Upper lobe of left lung (tissue), 4 donors: ENCODE data around the gene PMPCA.

Experiments
- CTCF ChIP-seq, 6 experiments: fragments of 450-650 bp in 4 of 6; fragments of 200-600 bp in 2 of 6; sonication (generic) in 2 of 6; IDR thresholded peaks; one replicate each; pipeline ENCODE4 v1.5.1; 2016 to 2019; ENCODE audit warnings: antibody characterized with exemption in 6 of 6
- POLR2A ChIP-seq, 4 donors: fragments of 450-650 bp; IDR thresholded peaks; one replicate each; pipeline ENCODE4 v1.5.1; 2016 to 2017; ENCODE audit warnings: antibody characterized with exemption in 4 of 4, mild to moderate bottlenecking in 2 of 4

DNA sequence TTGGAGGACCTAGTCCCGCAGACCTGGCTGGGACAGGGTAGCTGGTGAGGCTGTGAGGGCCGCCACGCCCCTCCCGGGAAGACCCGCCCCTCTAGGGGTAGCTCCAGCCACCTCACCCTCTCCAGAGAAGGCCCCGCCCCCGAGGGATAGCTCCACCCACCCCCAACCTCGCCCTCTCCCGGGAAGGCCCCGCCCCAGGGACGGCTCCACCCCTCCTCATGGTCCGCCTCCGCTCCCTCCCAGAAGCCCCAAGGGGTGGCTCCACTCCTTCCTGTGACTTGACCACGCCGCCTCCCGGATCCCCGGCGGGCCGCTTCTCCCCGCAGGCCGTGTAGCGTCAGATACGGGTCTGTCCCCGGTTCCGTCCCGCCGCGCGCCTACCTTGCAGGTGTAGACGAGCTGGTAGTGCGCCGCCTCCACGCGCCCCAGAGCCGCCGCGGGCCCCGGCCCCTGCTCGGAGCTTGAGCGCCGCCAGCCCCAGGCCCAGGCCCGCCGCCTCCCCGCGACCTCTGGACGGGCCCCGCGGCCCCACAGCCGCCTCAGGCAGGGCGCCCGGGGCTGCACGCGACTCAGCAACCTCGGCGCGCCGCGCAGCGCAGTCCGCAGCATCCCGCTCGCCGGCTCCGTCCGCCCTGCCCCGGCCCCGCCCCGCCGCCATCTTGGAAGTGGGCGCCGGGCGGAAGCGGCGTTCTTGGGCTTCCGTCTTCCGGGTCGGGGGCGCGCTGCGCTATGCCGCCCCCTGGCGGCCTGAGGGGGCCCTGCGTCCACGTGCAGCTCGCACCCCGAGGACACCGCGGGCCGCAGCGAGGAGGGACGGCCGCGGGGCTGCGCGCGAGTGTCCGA lies 47.1 kb upstream of the PMPCA start, which contains the start of gene DNLZ:
- TF ChIP-seq POLR2A (IDR thresholded peaks at IDR 0.05) (peak in 3 of 4 donors; percentile 62 to 86 (median 85)), CTCF (IDR thresholded peaks at IDR 0.05) (peak; percentile 99 to 100 (median 100))
